ENCODE results near the gene CEP85L. TPM values are rescaled to one million over a fixed set of nuclear protein-coding genes. Genes with fewer than 3 reads are reported as not detected.

CEP85L gene
- total and polyA plus RNA-seq, 8 donors, result 9.2 to 13.4 (median 12.1) TPM

GRCh38 chr6:118546880-118547218, 104.5 kb downstream of the CEP85L start:
- H3K36me3 ChIP-seq, result no peaks in the 10 kb centered on the region
- no peak overlapping the region for H3K27ac ChIP-seq
- no peaks in the 10 kb centered on the region for H3K27me3 ChIP-seq
- DNase-seq (no peak), ATAC-seq (no peak)
- no peak overlapping the region for H3K4me3 ChIP-seq
- intact Hi-C loops (cut with DNase I), result no loop called here
- H3K9me3 ChIP-seq, result no peaks in the 10 kb centered on the region
- H3K4me1 ChIP-seq, result peaks cover 0 to 3% of the 10 kb centered on the region in 2 donors
- TF ChIP-seq, protein P1, sequence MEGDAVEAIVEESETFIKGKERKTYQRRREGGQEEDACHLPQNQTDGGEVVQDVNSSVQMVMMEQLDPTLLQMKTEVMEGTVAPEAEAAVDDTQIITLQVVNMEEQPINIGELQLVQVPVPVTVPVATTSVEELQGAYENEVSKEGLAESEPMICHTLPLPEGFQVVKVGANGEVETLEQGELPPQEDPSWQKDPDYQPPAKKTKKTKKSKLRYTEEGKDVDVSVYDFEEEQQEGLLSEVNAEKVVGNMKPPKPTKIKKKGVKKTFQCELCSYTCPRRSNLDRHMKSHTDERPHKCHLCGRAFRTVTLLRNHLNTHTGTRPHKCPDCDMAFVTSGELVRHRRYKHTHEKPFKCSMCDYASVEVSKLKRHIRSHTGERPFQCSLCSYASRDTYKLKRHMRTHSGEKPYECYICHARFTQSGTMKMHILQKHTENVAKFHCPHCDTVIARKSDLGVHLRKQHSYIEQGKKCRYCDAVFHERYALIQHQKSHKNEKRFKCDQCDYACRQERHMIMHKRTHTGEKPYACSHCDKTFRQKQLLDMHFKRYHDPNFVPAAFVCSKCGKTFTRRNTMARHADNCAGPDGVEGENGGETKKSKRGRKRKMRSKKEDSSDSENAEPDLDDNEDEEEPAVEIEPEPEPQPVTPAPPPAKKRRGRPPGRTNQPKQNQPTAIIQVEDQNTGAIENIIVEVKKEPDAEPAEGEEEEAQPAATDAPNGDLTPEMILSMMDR (IDR thresholded peaks at IDR 0.05), result no peak

- H3K27me3 ChIP-seq, result no peaks in the 10 kb centered on the region
- no peaks in the 10 kb centered on the region for H3K36me3 ChIP-seq
- H3K9me3 ChIP-seq, result no peaks in the 10 kb centered on the region
- peaks cover 0 to 1% of the 10 kb centered on the region in 2 donors for H3K4me1 ChIP-seq
- H3K27ac ChIP-seq, result no peak overlapping the region
- TF ChIP-seq, protein P1 (IDR thresholded peaks at IDR 0.05), result no peak
- DNase-seq (no peak), ATAC-seq (no peak)
- no peak overlapping the region for H3K4me3 ChIP-seq
- intact Hi-C loops (cut with DNase I), result no loop called here
Measured at GRCh38 chr6:118546164-118546879, 105.1 kb downstream of the CEP85L start.

DNA sequence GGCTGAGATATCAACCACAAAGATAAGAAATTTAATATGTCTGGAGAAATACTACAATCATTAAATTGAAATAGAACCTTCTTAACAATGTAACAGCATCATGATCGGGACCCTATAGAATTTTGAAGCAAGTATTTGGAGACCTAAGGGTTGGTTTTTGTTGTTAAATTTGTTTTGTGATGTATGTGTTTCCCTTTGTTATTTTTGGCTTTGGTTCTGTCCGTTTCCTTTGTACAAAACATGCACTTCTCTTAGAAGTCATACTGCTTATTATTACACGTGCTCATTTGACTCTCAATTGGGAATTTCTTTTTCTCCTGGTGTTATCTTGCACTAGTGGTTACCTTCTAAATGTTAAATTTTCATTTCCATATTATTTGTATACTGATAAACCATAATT, 107.3 kb downstream of the CEP85L start:
- intact Hi-C loops (cut with DNase I), result no loop called here
- TF ChIP-seq, protein P1 (IDR thresholded peaks at IDR 0.05), result no peak
- no peak for DNase-seq
- Histone ChIP-seq H3K36me3 (no peaks in the 10 kb centered on the region), H3K9me3 (no peaks in the 10 kb centered on the region), H3K27ac (no peak overlapping the region), H3K4me3 (no peak overlapping the region), H3K27me3 (no peaks in the 10 kb centered on the region), H3K4me1 (no peaks in the 10 kb centered on the region)
- ATAC-seq, result no peak

DNA sequence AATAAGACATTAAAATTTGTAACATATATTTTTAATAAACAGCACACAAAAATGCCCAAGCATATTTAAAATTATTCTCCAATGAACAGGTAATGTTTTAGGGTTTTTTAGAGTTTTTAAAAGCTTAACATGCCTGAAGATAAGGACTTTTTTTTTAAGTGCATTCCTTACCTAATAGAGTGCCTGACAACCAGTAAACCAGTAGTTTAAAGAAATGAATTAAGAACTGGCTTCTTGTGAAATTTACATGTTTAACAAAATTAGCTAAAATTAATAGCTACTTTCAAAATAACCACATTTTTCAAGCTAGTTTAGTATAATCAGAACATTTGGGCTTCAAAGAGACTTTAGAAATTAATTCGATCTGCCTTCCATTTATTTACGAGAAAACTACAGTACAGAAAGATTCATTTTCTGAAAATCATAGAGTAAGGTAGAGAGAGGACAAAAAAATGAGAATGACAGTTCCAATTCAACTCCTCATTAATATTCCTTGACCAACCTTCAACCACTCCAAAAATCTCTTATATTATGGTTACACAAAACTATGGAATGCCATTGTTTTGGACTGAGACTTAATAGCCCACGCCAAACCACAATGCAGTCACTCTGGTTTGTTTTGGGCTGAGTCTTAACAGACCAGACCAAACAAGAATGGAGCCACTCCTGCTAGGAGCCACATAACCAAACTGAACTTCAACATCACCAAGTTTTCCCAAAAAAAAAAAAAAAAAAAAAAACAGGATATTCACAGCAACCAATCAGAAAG, 109.0 kb downstream of the CEP85L start:
- intact Hi-C loops (cut with DNase I), result no loop called here
- Histone ChIP-seq H3K36me3 (no peaks in the 10 kb centered on the region), H3K4me3 (no peak overlapping the region), H3K27me3 (no peaks in the 10 kb centered on the region), H3K4me1 (peaks cover 0 to 6% of the 10 kb centered on the region in 2 donors), H3K9me3 (no peaks in the 10 kb centered on the region), H3K27ac (no peak overlapping the region)
- DNase-seq (no peak), ATAC-seq (peak; percentile 45)
- TF ChIP-seq, protein P1 (IDR thresholded peaks at IDR 0.05), result no peak

GRCh38 chr6:118537574-118537973, 113.8 kb downstream of the CEP85L start:
- TF ChIP-seq, protein P1 (IDR thresholded peaks at IDR 0.05), result no peak
- no peak for DNase-seq
- H3K4me3 ChIP-seq, result no peak overlapping the region
- intact Hi-C loops (cut with DNase I), result no loop called here
- H3K9me3 ChIP-seq, result no peaks in the 10 kb centered on the region
- ATAC-seq, result no peak
- no peaks in the 10 kb centered on the region for H3K36me3 ChIP-seq
- H3K4me1 ChIP-seq, result peaks cover 0 to 6% of the 10 kb centered on the region in 2 donors
- no peaks in the 10 kb centered on the region for H3K27me3 ChIP-seq
- H3K27ac ChIP-seq, result no peak overlapping the region

All from left lung (tissue), 10 donors.